Measurements from ENCODE around the gene NDST1. TPM values are rescaled to one million over a fixed set of nuclear protein-coding genes. Genes with fewer than 3 reads are reported as not detected.

Gene NDST1
- total RNA-seq, 1 donor: 104 TPM

DNA sequence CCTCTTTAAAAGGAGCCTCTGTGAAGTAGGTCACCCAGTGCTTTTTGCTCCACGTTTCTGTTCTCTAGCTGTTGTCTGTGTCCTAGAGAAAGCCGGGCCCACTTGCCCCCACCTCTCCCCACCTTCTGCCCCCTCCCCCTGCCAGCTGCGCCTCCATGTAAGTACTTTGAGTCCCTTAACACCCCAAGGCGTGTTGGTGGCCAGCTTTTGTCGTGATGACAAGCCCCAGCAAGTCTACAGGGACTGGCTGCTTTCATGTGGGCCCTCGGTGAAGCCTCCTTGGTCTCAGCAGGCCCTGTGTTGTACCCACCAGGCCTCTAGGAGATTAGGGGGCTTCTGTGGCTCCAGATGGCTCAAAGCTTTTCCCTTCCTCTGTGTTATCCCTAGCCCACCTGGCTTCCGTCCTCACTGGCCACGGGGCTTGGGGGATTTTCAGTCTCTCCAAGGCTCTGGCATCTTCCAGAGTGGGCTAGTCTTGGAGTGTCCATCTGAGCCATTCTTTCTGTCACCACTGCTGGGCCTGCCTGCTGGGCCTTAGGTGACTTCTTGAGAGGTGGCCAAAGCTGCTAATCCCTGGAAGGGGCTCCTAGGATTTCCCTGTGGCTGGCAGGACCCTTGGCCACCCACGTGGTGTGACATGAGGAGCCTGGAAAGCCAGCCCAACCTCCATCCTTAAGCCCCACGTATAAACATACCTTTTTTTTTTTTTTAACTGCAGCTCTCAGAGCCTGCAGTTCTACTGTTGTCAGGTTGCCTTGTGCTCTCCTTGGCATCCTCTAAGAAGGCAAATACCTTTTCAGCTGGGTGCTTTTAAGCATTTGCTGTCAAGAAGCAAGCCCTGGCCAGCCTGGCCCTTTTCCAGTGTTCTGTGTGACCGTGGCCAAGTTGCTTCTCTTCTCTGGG is 1.1 kb upstream of the NDST1 start:
- Histone ChIP-seq H3K27ac (ENCODE audit: low read depth, low read length) (peak overlapping the region; percentile 97), H3K4me1 (ENCODE audit: insufficient read depth, low read length) (peaks cover 79% of the 10 kb centered on the region), H3K4me3 (ENCODE audit: insufficient read depth, low read length) (no peak overlapping the region), H2AFZ (ENCODE audit: low read length) (no peak overlapping the region), H3K9me3 (ENCODE audit: low read depth, low read length) (no peaks in the 10 kb centered on the region), H3K27me3 (ENCODE audit: insufficient read depth, low read length) (no peaks in the 10 kb centered on the region), H3K79me2 (ENCODE audit: insufficient read depth, low read length) (peaks cover 100% of the 10 kb centered on the region), H4K20me1 (ENCODE audit: insufficient read depth, low read length) (peaks cover 40% of the 10 kb centered on the region), H3K4me2 (ENCODE audit: insufficient read depth, low read length) (no peak overlapping the region), H3K36me3 (ENCODE audit: insufficient read depth, low read length) (peaks cover 23% of the 10 kb centered on the region)
- no peak for DNase-seq (ENCODE audit: insufficient read length, low spot score, missing footprints)
- TF ChIP-seq, protein P1, sequence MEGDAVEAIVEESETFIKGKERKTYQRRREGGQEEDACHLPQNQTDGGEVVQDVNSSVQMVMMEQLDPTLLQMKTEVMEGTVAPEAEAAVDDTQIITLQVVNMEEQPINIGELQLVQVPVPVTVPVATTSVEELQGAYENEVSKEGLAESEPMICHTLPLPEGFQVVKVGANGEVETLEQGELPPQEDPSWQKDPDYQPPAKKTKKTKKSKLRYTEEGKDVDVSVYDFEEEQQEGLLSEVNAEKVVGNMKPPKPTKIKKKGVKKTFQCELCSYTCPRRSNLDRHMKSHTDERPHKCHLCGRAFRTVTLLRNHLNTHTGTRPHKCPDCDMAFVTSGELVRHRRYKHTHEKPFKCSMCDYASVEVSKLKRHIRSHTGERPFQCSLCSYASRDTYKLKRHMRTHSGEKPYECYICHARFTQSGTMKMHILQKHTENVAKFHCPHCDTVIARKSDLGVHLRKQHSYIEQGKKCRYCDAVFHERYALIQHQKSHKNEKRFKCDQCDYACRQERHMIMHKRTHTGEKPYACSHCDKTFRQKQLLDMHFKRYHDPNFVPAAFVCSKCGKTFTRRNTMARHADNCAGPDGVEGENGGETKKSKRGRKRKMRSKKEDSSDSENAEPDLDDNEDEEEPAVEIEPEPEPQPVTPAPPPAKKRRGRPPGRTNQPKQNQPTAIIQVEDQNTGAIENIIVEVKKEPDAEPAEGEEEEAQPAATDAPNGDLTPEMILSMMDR (IDR thresholded peaks at IDR 0.05; ENCODE audit: extremely low read depth, low read depth, low read length): no peak

DNA sequence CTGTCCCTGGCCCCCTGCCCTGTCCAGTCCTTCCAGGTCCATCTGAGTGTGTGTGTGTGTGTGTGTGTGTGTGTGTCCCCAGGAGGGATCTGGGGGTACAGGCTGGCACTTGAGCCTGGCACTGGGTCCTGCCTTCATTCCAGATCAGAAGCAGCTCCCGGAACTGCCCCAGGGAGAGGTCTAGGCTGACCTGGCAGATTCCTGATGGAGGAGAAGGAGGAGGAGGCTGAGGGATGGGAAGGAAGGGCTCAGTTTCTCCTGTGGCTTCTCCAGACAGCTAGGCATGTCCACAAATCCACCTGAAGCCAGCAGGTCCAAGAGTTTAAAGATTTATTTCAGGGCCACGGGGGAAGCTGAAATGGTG is 328 bp downstream of the NDST1 start:
- H3K9me3 ChIP-seq (ENCODE audit: low read depth, low read length): no peaks in the 10 kb centered on the region
- peaks cover 100% of the 10 kb centered on the region for H3K79me2 ChIP-seq (ENCODE audit: insufficient read depth, low read length)
- no peak overlapping the region for H3K4me3 ChIP-seq (ENCODE audit: insufficient read depth, low read length)
- H3K36me3 ChIP-seq (ENCODE audit: insufficient read depth, low read length): peaks cover 23% of the 10 kb centered on the region
- H3K27ac ChIP-seq (ENCODE audit: low read depth, low read length): peak overlapping the region; percentile 97
- DNase-seq (ENCODE audit: insufficient read length, low spot score, missing footprints): no peak
- H2AFZ ChIP-seq (ENCODE audit: low read length): no peak overlapping the region
- H3K4me1 ChIP-seq (ENCODE audit: insufficient read depth, low read length): peaks cover 80% of the 10 kb centered on the region
- peaks cover 45% of the 10 kb centered on the region for H4K20me1 ChIP-seq (ENCODE audit: insufficient read depth, low read length)
- H3K27me3 ChIP-seq (ENCODE audit: insufficient read depth, low read length): no peaks in the 10 kb centered on the region
- H3K4me2 ChIP-seq (ENCODE audit: insufficient read depth, low read length): no peak overlapping the region
- TF ChIP-seq, protein P1 (IDR thresholded peaks at IDR 0.05; ENCODE audit: extremely low read depth, low read depth, low read length): no peak

DNA sequence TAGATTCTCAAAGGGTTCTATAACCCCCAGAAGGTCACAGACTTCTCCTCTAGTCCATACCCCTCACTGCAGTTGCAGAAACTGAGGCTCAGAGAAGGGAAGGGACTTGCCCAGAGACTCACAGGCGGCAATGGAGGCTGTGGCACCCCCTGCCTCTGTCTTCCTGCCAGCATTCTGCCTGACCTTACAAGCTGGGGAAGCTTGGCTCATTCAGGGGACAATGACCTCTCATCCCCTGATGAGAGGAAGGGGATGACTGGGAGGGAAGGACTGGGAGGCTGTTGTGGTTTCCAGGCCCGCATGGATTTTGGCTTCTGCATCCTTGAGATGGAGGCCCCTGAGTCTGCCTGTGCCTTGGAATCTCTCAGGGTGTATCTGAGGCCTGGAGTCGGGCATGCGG is 897 bp downstream of the NDST1 start:
- H2AFZ ChIP-seq (ENCODE audit: low read length): no peak overlapping the region
- peaks cover 39% of the 10 kb centered on the region for H4K20me1 ChIP-seq (ENCODE audit: insufficient read depth, low read length)
- H3K4me2 ChIP-seq (ENCODE audit: insufficient read depth, low read length): no peak overlapping the region
- no peaks in the 10 kb centered on the region for H3K9me3 ChIP-seq (ENCODE audit: low read depth, low read length)
- H3K27me3 ChIP-seq (ENCODE audit: insufficient read depth, low read length): no peaks in the 10 kb centered on the region
- TF ChIP-seq, protein P1 (IDR thresholded peaks at IDR 0.05; ENCODE audit: extremely low read depth, low read depth, low read length): no peak
- H3K4me1 ChIP-seq (ENCODE audit: insufficient read depth, low read length): peaks cover 77% of the 10 kb centered on the region
- no peak for DNase-seq (ENCODE audit: insufficient read length, low spot score, missing footprints)
- H3K4me3 ChIP-seq (ENCODE audit: insufficient read depth, low read length): no peak overlapping the region
- H3K36me3 ChIP-seq (ENCODE audit: insufficient read depth, low read length): peaks cover 23% of the 10 kb centered on the region
- peaks cover 100% of the 10 kb centered on the region for H3K79me2 ChIP-seq (ENCODE audit: insufficient read depth, low read length)
- H3K27ac ChIP-seq (ENCODE audit: low read depth, low read length): peak overlapping the region; percentile 97

DNA sequence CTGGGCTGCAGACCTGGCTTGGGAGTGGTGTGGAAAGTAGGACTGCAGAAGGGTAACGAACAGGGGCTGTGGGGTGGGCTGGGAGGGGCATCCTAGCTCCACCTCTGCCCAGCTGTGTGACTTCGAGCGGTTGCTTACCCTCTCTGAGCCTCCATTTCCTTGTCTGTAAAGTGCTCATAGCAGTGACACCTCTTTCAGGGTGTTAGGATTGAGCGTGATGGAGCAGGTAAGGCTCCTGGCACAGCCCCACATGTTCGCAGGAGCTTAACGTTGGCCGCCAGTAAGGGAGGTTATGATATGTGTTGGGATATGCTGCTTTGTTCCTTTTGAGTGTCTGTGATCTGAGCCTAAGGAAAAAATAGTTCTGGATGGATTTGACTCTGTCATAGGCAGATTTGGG is 2.1 kb downstream of the NDST1 start:
- peak; percentile 62 for DNase-seq (ENCODE audit: insufficient read length, low spot score, missing footprints)
- TF ChIP-seq, protein P1 (IDR thresholded peaks at IDR 0.05; ENCODE audit: extremely low read depth, low read depth, low read length): no peak
- H3K9me3 ChIP-seq (ENCODE audit: low read depth, low read length): no peaks in the 10 kb centered on the region
- no peak overlapping the region for H3K4me2 ChIP-seq (ENCODE audit: insufficient read depth, low read length)
- H4K20me1 ChIP-seq (ENCODE audit: insufficient read depth, low read length): peaks cover 32% of the 10 kb centered on the region
- H3K4me1 ChIP-seq (ENCODE audit: insufficient read depth, low read length): peaks cover 77% of the 10 kb centered on the region
- no peaks in the 10 kb centered on the region for H3K27me3 ChIP-seq (ENCODE audit: insufficient read depth, low read length)
- H2AFZ ChIP-seq (ENCODE audit: low read length): no peak overlapping the region
- H3K79me2 ChIP-seq (ENCODE audit: insufficient read depth, low read length): peaks cover 99% of the 10 kb centered on the region
- H3K36me3 ChIP-seq (ENCODE audit: insufficient read depth, low read length): peaks cover 23% of the 10 kb centered on the region
- H3K27ac ChIP-seq (ENCODE audit: low read depth, low read length): peak overlapping the region; percentile 98
- no peak overlapping the region for H3K4me3 ChIP-seq (ENCODE audit: insufficient read depth, low read length)

Data from osteoblast (primary cell).